ENCODE results near the gene PADI3. TPM values are rescaled to one million over a fixed set of nuclear protein-coding genes. Genes with fewer than 3 reads are reported as not detected.

Gene PADI3
- total and polyA plus RNA-seq, 4 donors = 0.13 TPM; not detected in 3

DNA sequence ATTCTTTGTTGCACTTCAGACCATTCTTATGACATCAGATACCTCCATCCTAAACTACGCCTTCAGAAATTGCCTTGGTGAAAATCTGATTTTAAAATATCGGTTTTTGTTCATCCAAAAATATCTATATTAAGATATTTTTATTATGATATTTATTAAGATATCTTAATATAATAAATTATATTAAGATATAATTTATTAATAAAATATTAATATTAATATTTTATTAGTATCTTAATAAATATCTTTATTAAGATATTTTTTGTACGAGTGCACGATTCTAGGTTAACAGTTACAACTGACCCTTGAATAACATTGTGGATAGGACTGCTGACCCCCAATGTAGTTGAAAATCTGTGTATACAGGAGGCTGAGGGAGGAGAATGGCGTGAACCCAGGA lies 80.0 kb downstream of the PADI3 start:
- Histone ChIP-seq H3K9me3 (ENCODE audit: control insufficient read depth in 4 of 4, insufficient read depth in 3 of 4, low read length in 3 of 4) (peaks cover 0 to 10% (median 0%) of the 10 kb centered on the region in 4 donors), H3K27me3 (ENCODE audit: control insufficient read depth in 3 of 3, insufficient read depth in 3 of 3, low read length in 2 of 3) (peaks cover 0 to 3% (median 0%) of the 10 kb centered on the region in 3 donors), H3K9ac (ENCODE audit: insufficient read depth in 1 of 2, low read length in 2 of 2) (no peak overlapping the region), H3K4me3 (no peak overlapping the region), H3K36me3 (ENCODE audit: control insufficient read depth in 4 of 4, insufficient read depth in 4 of 4, low read length in 4 of 4) (no peaks in the 10 kb centered on the region), H3K4me1 (ENCODE audit: control insufficient read depth in 5 of 5, insufficient read depth in 5 of 5, low read length in 5 of 5) (no peaks in the 10 kb centered on the region), H3K27ac (ENCODE audit: low read depth in 1 of 2, low read length in 1 of 2) (no peak overlapping the region)
- no peak for ATAC-seq (ENCODE audit: insufficient read depth, low FRiP score)
- WGBS, 2 donors = 75 to 76% methylated on average over 5 of the region's 5 CpGs
- no peak for DNase-seq
- TF ChIP-seq, protein P1, sequence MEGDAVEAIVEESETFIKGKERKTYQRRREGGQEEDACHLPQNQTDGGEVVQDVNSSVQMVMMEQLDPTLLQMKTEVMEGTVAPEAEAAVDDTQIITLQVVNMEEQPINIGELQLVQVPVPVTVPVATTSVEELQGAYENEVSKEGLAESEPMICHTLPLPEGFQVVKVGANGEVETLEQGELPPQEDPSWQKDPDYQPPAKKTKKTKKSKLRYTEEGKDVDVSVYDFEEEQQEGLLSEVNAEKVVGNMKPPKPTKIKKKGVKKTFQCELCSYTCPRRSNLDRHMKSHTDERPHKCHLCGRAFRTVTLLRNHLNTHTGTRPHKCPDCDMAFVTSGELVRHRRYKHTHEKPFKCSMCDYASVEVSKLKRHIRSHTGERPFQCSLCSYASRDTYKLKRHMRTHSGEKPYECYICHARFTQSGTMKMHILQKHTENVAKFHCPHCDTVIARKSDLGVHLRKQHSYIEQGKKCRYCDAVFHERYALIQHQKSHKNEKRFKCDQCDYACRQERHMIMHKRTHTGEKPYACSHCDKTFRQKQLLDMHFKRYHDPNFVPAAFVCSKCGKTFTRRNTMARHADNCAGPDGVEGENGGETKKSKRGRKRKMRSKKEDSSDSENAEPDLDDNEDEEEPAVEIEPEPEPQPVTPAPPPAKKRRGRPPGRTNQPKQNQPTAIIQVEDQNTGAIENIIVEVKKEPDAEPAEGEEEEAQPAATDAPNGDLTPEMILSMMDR (IDR thresholded peaks at IDR 0.05; ENCODE audit: control extremely low read depth, extremely low read depth) = no peak

DNA sequence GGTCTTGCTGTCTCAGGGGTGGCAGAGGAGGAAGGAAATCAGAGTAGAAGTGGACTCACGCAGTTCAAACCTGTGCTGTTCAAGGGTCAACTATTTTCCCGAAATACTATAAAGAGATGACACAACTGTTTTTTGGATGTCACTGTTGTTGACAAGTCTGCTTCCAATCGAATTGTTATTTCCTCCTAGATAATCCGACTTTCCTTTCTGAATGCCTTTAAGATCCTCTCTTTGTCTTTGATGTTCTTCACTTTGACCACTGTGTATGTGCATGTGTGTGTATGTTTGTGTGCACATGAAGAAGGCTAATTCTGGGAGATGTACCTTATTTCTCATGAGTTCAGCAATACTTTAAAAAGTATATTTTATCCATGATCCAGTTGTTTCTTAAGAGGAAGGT lies 80.7 kb downstream of the PADI3 start:
- WGBS, 2 donors = 76 to 79% methylated on average over 4 of the region's 4 CpGs
- H3K9ac ChIP-seq (ENCODE audit: insufficient read depth in 1 of 2, low read length in 2 of 2) = no peak overlapping the region
- no peaks in the 10 kb centered on the region for H3K36me3 ChIP-seq (ENCODE audit: control insufficient read depth in 4 of 4, insufficient read depth in 4 of 4, low read length in 4 of 4)
- no peaks in the 10 kb centered on the region for H3K4me1 ChIP-seq (ENCODE audit: control insufficient read depth in 5 of 5, insufficient read depth in 5 of 5, low read length in 5 of 5)
- TF ChIP-seq, protein P1 (IDR thresholded peaks at IDR 0.05; ENCODE audit: control extremely low read depth, extremely low read depth) = no peak
- peaks cover 0 to 10% (median 0%) of the 10 kb centered on the region in 4 donors for H3K9me3 ChIP-seq (ENCODE audit: control insufficient read depth in 4 of 4, insufficient read depth in 3 of 4, low read length in 3 of 4)
- ATAC-seq (ENCODE audit: insufficient read depth, low FRiP score) = no peak
- no peak overlapping the region for H3K27ac ChIP-seq (ENCODE audit: low read depth in 1 of 2, low read length in 1 of 2)
- H3K27me3 ChIP-seq (ENCODE audit: control insufficient read depth in 3 of 3, insufficient read depth in 3 of 3, low read length in 2 of 3) = peaks cover 0 to 3% (median 0%) of the 10 kb centered on the region in 3 donors
- DNase-seq = no peak
- no peak overlapping the region for H3K4me3 ChIP-seq

DNA sequence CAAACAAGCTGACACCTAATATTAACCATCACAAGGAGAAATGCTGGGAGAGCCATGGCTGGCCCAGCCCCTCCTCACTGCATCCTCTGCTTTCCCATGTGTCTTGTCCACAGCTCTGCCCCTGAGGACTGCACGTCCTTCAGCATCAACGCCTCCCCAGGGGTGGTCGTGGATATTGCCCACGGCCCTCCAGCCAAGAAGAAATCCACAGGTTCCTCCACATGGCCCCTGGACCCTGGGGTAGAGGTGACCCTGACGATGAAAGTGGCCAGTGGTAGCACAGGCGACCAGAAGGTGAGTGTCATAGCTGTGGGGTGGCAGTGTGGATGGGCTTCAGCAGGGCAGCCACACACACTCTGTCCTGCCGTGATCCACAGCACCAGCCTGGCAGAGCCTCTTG lies 82.0 kb downstream of the PADI3 start:
- Histone ChIP-seq H3K9ac (ENCODE audit: insufficient read depth in 1 of 2, low read length in 2 of 2) (no peak overlapping the region), H3K4me1 (ENCODE audit: control insufficient read depth in 5 of 5, insufficient read depth in 5 of 5, low read length in 5 of 5) (no peaks in the 10 kb centered on the region), H3K27me3 (ENCODE audit: control insufficient read depth in 3 of 3, insufficient read depth in 3 of 3, low read length in 2 of 3) (peaks cover 0 to 3% (median 0%) of the 10 kb centered on the region in 3 donors), H3K9me3 (ENCODE audit: control insufficient read depth in 4 of 4, insufficient read depth in 3 of 4, low read length in 3 of 4) (peaks cover 0 to 10% (median 0%) of the 10 kb centered on the region in 4 donors), H3K4me3 (no peak overlapping the region), H3K27ac (ENCODE audit: low read depth in 1 of 2, low read length in 1 of 2) (no peak overlapping the region), H3K36me3 (ENCODE audit: control insufficient read depth in 4 of 4, insufficient read depth in 4 of 4, low read length in 4 of 4) (no peaks in the 10 kb centered on the region)
- no peak for DNase-seq
- no peak for ATAC-seq (ENCODE audit: insufficient read depth, low FRiP score)
- 71 to 81% methylated on average over 7 of the region's 7 CpGs for WGBS, 2 donors
- TF ChIP-seq, protein P1 (IDR thresholded peaks at IDR 0.05; ENCODE audit: control extremely low read depth, extremely low read depth) = no peak

DNA sequence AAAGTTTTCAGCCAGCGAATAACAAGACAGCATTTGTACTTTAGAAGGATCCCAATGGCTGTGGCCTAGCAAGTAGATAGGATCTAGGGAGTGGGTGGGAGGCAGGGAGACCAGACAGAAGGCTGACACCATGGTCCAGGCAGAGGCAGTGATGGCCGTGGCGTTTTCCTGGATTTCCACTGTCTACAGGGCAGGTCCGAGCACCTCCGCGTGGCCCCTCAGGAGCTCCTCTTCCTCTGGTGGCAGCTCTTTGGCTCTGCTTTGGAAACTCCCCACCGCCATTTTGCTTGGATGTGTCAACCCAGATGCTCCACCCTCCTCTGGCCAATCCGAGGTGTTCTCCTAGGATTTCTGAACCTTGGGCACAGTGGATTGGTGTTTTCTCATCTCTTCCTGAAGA lies 84.2 kb downstream of the PADI3 start:
- 90 to 93% methylated on average over 8 of the region's 8 CpGs for WGBS, 2 donors
- no peak for DNase-seq
- peaks cover 0 to 5% (median 0%) of the 10 kb centered on the region in 3 donors for H3K27me3 ChIP-seq (ENCODE audit: control insufficient read depth in 3 of 3, insufficient read depth in 3 of 3, low read length in 2 of 3)
- peaks cover 0 to 10% (median 0%) of the 10 kb centered on the region in 4 donors for H3K9me3 ChIP-seq (ENCODE audit: control insufficient read depth in 4 of 4, insufficient read depth in 3 of 4, low read length in 3 of 4)
- no peaks in the 10 kb centered on the region for H3K36me3 ChIP-seq (ENCODE audit: control insufficient read depth in 4 of 4, insufficient read depth in 4 of 4, low read length in 4 of 4)
- no peak for ATAC-seq (ENCODE audit: insufficient read depth, low FRiP score)
- TF ChIP-seq, protein P1 (IDR thresholded peaks at IDR 0.05; ENCODE audit: control extremely low read depth, extremely low read depth) = no peak
- H3K4me3 ChIP-seq = no peak overlapping the region
- H3K27ac ChIP-seq (ENCODE audit: low read depth in 1 of 2, low read length in 1 of 2) = no peak overlapping the region
- no peak overlapping the region for H3K9ac ChIP-seq (ENCODE audit: insufficient read depth in 1 of 2, low read length in 2 of 2)
- no peaks in the 10 kb centered on the region for H3K4me1 ChIP-seq (ENCODE audit: control insufficient read depth in 5 of 5, insufficient read depth in 5 of 5, low read length in 5 of 5)

All from lung (tissue), 12 donors.